Erythroblast (primary cell): Measurements from ENCODE around the gene QRICH2.

Source experiments
- GATA1 ChIP-seq: IDR thresholded peaks from 2 replicates; pipeline ENCODE4 v1.6.1; 2011; ENCODE audit warnings: low read depth, mild to moderate bottlenecking, control low read depth, low read length, moderate library complexity
- POLR2A ChIP-seq: IDR thresholded peaks from 2 replicates; pipeline ENCODE4 v1.6.1; 2011; ENCODE audit warnings: mild to moderate bottlenecking, low read length

GRCh38 chr17:76333673-76334505 is 25.8 kb upstream of the QRICH2 start:
- TF ChIP-seq POLR2A (no peak), GATA1 (no peak)
